NCI-H187 (cell line): ENCODE measurements around the gene BRF1.

Experiments
- DNase-seq, 2 experiments: peaks; one replicate each; lab custom pipeline; 2025; lab: John Stamatoyannopoulos, UW

Gene BRF1

DNA sequence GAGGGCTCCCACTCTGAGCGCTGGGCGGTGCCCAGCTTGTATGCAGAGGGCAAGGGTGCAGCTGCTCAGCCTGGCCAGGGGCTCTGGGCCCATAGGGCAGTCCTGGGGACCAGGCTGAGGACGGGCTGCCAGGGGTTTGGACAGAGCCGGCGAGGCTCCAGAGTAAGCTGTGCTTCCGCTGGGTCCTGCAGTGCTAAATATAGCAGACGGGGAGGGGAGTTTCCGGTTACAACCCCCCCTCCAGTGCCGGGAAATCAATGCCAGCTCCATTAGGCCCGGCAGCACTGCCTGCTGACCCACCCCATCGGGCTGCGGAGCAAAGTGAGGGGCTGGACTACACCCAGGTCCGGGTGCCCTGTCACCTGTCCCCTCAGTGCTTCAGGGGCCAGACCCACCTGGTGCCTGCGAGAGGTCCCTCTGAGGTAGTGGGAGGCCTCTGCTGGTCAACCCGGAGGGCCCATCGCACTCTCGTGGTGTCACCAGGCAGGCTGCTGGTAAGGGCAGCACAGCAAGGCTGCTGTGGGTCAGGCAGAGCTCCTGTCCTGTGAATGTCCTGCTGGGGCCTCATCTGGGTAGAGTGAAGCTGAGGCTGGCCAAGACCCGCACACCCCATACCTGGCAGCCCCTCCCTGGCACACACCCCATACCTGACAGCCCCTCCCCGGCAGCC is 129.7 kb downstream of the BRF1 start:
- peak; percentile 41 to 49 for DNase-seq

DNA sequence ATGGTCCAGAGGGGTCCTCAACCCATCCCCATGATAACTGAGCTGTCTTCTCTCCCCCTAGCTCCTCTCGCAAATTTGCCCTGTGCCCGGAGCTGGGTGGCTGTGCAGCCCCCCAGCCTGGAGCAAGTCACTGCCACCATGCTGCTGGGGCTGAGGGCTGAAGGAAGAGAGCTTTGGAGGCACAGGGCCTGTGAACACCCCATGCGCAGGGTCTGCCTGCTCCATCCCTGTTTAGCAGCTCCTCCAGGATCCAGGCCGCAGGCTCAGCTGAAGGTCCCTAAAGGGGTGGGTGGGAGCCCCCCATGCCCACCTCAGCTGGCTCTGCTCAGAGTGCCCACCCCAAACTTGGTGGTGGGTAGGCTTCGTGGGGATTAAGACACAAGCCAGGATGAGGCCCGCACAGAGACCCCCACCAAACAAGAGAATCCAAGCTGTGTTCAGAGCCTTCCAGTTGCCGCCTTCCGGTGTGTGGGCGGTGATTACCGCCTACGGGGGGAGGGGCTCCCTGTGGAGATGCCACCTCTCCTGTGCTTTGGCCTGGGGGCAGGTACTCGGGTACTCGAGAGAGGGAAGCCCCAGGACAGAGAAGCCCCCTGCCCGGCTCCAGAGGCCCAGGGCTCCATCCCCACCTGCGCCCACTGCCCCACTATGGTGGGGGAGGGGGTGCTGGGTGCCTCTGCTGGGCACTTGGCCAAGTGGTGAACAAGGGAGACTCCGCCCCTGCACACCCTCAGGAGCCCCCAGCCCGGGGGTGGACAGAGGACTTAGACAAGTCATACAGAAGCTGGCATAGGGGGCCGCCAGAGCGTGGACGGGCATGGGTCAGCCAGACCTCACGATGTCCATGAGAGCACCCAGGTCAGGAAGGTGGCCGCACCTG is 130.8 kb downstream of the BRF1 start:
- no peak for DNase-seq

GRCh38 chr14:105168979-105169507 is 131.8 kb downstream of the BRF1 start:
- DNase-seq, result no peak

- DNase-seq, result peak in 1 of 2 experiments; percentile 59
Observed at GRCh38 chr14:105168496-105168978, 132.3 kb downstream of the BRF1 start, which contains the start of gene JAG2. TSS of gene JAG2 (minus strand) at chr14:105168776. CDS start at chr14:105168420, 356 bp downstream.

GRCh38 chr14:105168093-105168420 is 132.7 kb downstream of the BRF1 start:
- DNase-seq, result no peak

- DNase-seq, result no peak
Observed at GRCh38 chr14:105167303-105168092, 133.3 kb downstream of the BRF1 start.

GRCh38 chr14:105166571-105167302 is 134.1 kb downstream of the BRF1 start:
- no peak for DNase-seq

GRCh38 chr14:105165761-105166485 is 134.9 kb downstream of the BRF1 start:
- DNase-seq, result no peak

GRCh38 chr14:105165134-105165704 is 135.6 kb downstream of the BRF1 start:
- DNase-seq, result no peak

DNA sequence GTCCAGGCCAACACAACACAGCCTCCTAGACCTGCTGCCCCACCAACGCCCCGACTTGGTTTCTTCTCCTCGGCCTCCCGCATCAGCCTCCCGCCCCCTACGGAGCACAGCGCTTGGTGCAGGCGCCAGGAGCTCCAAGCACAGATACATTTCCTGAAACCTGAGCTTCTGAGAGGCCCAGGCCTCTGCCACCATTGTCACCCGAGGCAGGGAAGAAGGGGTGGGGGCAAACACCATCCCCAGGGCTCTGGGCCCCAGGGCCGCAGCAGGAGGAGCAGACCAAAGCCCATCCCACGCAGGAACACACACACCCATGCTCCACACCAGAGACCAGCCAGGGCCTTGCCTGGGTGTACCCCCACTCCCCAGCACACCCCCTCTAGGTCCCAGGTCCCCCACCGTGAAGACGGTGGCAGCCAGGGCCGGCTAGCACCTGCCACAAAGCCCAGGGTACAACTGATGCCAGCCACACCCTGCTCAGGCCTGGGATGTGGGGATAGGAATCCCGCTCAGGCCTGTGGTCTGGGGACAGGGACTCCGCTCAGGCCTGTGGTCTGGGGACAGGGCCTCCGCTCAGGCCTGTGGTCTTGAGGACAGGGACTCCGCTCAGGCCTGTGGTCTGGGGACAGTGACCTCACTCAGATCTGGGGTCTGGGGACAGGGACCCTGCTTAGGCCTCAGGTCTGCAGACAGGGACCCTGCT is 137.6 kb downstream of the BRF1 start:
- DNase-seq, result peak; percentile 35 to 78

DNA sequence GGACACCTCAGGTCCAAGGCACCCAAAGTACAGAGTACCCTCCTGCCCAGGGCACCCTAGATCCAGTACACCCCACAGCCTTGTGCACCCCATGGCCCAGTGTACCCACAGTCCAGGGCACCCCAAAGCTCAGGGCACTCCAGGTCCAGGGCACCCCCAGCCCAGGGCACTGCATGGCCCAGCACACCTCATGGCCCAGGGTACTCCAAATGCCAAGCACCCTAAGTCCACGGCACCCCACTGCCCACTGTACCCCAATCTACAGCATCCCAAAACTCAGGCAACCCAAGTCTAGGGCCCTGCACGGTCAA is 138.2 kb downstream of the BRF1 start:
- no peak for DNase-seq

- no peak for DNase-seq
Observed at GRCh38 chr14:105161964-105162668, 138.7 kb downstream of the BRF1 start.

GRCh38 chr14:105161309-105161708 is 139.5 kb downstream of the BRF1 start:
- DNase-seq, result peak; percentile 51 to 52

DNA sequence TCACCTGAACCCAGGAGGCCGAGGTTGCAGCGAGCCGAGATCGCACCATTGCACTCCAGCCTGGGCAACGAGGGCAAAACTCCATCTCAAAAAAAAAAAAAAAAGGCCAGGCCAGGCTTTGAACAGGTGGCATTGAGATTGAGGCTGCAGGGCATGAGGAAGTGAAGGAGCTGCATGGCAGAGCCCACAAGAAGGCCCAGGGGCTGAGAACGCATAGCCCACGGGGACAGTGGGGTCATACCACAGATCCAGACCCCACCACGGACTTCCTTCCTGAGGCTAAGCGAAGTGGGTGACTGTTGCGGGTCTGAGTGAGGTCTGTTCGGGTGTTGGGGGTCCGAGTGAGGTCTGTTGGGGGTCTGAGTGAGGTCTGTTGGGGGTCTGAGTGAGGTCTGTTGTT is 140.0 kb downstream of the BRF1 start:
- DNase-seq, result no peak

DNA sequence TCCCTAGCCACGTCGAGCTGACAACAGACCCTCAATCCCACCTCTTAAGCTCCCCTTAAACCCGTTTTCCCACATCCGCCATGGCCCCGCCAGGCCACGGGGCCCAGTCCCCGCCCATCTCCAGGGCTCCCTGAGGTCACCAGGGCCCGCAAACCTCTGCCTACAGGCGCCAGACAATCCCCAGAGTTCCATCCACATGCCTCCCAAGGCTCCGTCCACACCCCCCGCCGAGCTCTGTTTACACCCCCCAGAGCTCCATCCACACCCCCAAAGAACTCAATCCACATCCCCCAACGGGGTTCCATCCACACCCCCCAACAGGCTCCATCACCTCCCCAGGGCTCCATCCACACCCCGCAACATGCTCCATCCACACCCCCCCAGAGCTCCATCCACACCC is 141.5 kb downstream of the BRF1 start:
- DNase-seq, result no peak
